ENCODE results near the gene BRPF1. TPM values are rescaled to one million over a fixed set of nuclear protein-coding genes. Genes with fewer than 3 reads are reported as not detected.
A peak's percentile ranks its signal among the peaks of the same experiment; 100 is the strongest.

The BRPF1 gene
- total RNA-seq, 1 donor from 2014 or later, result 15.0 TPM

GRCh38 chr3:9791127-9791526 is 59.6 kb downstream of the BRPF1 start:
- no peak for DNase-seq

- DNase-seq, result no peak
Measured at GRCh38 chr3:9791790-9792404, 60.4 kb downstream of the BRPF1 start.

- peak; percentile 98 for DNase-seq
Measured at GRCh38 chr3:9792405-9793160, 61.0 kb downstream of the BRPF1 start, which contains the start of the genes ARPC4 and TADA3. Gene ARPC4, plus strand, starts transcription at chr3:9793082. Its CDS starts 40 bp downstream, at chr3:9793122. Gene TADA3, minus strand, starts transcription at chr3:9792473. Its CDS starts 1,007 bp downstream, at chr3:9791466.

- no peak for DNase-seq
Measured at GRCh38 chr3:9793161-9793781, 61.7 kb downstream of the BRPF1 start.

- no peak for DNase-seq
Measured at GRCh38 chr3:9794400-9794799, 62.9 kb downstream of the BRPF1 start.

- DNase-seq, result no peak
Measured at GRCh38 chr3:9795207-9795606, 63.7 kb downstream of the BRPF1 start.

GRCh38 chr3:9797196-9797945 is 65.8 kb downstream of the BRPF1 start:
- no peak for DNase-seq

Other genes starting within 250 kb of the BRPF1 start
- not detected for gene LHFPL4, start 177.9 kb upstream of the BRPF1 start, total RNA-seq
- 26.2 TPM for gene MTMR14, start 82.2 kb upstream of the BRPF1 start, total RNA-seq
- not detected for gene CPNE9, start 27.9 kb upstream of the BRPF1 start, total RNA-seq
- gene OGG1, start 18.2 kb downstream of the BRPF1 start, total RNA-seq, result 16.5 TPM
- gene CAMK1, start 38.2 kb downstream of the BRPF1 start, total RNA-seq, result 25.4 TPM
- 40.8 TPM for gene TADA3, start 60.7 kb downstream of the BRPF1 start, total RNA-seq
- gene ARPC4, start 61.3 kb downstream of the BRPF1 start, total RNA-seq, result 77.6 TPM
- 39.2 TPM for gene TTLL3, start 78.5 kb downstream of the BRPF1 start, total RNA-seq
- gene RPUSD3, start 112.3 kb downstream of the BRPF1 start, total RNA-seq, result 23.5 TPM
- not detected for gene CIDEC, start 148.5 kb downstream of the BRPF1 start, total RNA-seq
- gene JAGN1, start 158.9 kb downstream of the BRPF1 start, total RNA-seq, result 24.0 TPM
- gene IL17RE, start 171.1 kb downstream of the BRPF1 start, total RNA-seq, result 4.8 TPM
- 24.4 TPM for gene IL17RC, start 185.4 kb downstream of the BRPF1 start, total RNA-seq
- 33.2 TPM for gene CRELD1, start 202.1 kb downstream of the BRPF1 start, total RNA-seq
- 1.4 TPM for gene PRRT3, start 220.7 kb downstream of the BRPF1 start, total RNA-seq